Kidney (tissue), 14 donors: ENCODE measurements around the gene DYNC2H1. TPM values are rescaled to one million over a fixed set of nuclear protein-coding genes. Genes with fewer than 3 reads are reported as not detected.

Experiments used
- DNase-seq, 5 donors: peaks; one replicate each; pipeline ENCODE4 v3.0.0-alpha.2; 2013 to 2020
- FAIRE-seq: peaks from 2 replicates; lab custom pipeline; 2012; peaks lifted over from hg19 to GRCh38; lab: Jason Lieb, UNC
- H3K27ac ChIP-seq, 2 donors: one replicate each; pipeline ENCODE4 v1.7.0; 2013; ENCODE audit warnings: low read depth in 2 of 2, low read length in 2 of 2, inconsistent platforms in 1 of 2
- H3K27me3 ChIP-seq: one replicate; pipeline ENCODE4 v1.7.1; 2013; ENCODE audit warnings: low read length, inconsistent platforms; ENCODE audit not compliant: control insufficient read depth, insufficient read depth
- H3K36me3 ChIP-seq, 3 donors: one replicate each; pipeline versions ENCODE4 v1.7.0 to v1.7.1; 2013; ENCODE audit warnings: low read length in 3 of 3, control low read depth in 1 of 3, inconsistent platforms in 1 of 3; ENCODE audit not compliant: insufficient read depth in 3 of 3, control insufficient read depth in 2 of 3
- H3K4me1 ChIP-seq, 3 donors: one replicate each; pipeline versions ENCODE4 v1.7.0 to v1.7.1; 2013; ENCODE audit warnings: low read length in 3 of 3, inconsistent platforms in 1 of 3, low read depth in 1 of 3; ENCODE audit not compliant: control insufficient read depth in 2 of 3, insufficient read depth in 2 of 3
- H3K4me3 ChIP-seq, 3 donors: one replicate each; pipeline versions ENCODE4 v1.7.0 to v1.8.1; 2013; ENCODE audit warnings: low read length in 3 of 3, control low read depth in 1 of 3, inconsistent platforms in 1 of 3
- H3K9ac ChIP-seq, 3 donors: one replicate each; pipeline versions ENCODE4 v1.7.0 to v1.7.1; 2013; ENCODE audit warnings: low read length in 3 of 3, control low read depth in 1 of 3, inconsistent platforms in 1 of 3
- H3K9me3 ChIP-seq, 3 donors: one replicate each; pipeline versions ENCODE4 v1.7.0 to v1.7.1; 2013; ENCODE audit warnings: low read length in 3 of 3, control low read depth in 1 of 3, inconsistent platforms in 1 of 3; ENCODE audit not compliant: control insufficient read depth in 2 of 3, insufficient read depth in 1 of 3
- CTCF ChIP-seq: IDR thresholded peaks from 3 replicates; pipeline ENCODE4 v1.5.1; 2012; ENCODE audit warnings: mild to moderate bottlenecking, moderate library complexity, borderline replicate concordance; ENCODE audit not compliant: insufficient read depth; ENCODE audit errors: extremely low read depth
- intact Hi-C: fragments of 100-400 bp; cut with DNase I; formaldehyde crosslinking; loops from one replicate; pipeline ENCODE4 v1.11.1; 2022
- polyA plus RNA-seq: library from polyadenylated mRNA; stranded (reverse); fragments of 350-450 nt; fragmentation: Illumina TruSeq; extraction: RNeasy Lipid Tissue Mini Kit (QIAGEN cat#74804); gene quantifications from one replicate; pipeline ENCODE4 v1.2.3, GENCODE V29; 2014; ENCODE audit warnings: low read depth, low replicate concordance; ENCODE audit not compliant: insufficient read depth
- total RNA-seq: library from RNA; stranded (reverse); fragmentation: NEBNext Ultra II Directional; extraction: Animal tissue kit (Norgen Biotek cat#: 25700); gene quantifications from one replicate; pipeline ENCODE4 v1.2.1, GENCODE V29; 2021
- donor health status: control.
- donor health status: control.
- donor health status: control.
- donor health status: control.
- donor health status: control.
- donor health status: DM: yes; HTN: yes; CAD: no.
- donor health status: Normal renal cell carcinoma (clear cell type).

The DYNC2H1 gene
- total and polyA plus RNA-seq, 2 donors from 2014 or later: 13.5 to 30.9 TPM

- Histone ChIP-seq H3K4me1 (peaks cover 0 to 7% (median 3%) of the 10 kb centered on the region in 3 donors), H3K9ac (no peak overlapping the region), H3K36me3 (no peaks in the 10 kb centered on the region), H3K27me3 (peaks cover 3% of the 10 kb centered on the region), H3K4me3 (no peak overlapping the region), H3K9me3 (no peaks in the 10 kb centered on the region), H3K27ac (no peak overlapping the region)
- DNase-seq (no peak), FAIRE-seq (no peak)
- TF ChIP-seq CTCF: no peak
- intact Hi-C loops: no loop called here
Observed at GRCh38 chr11:103097279-103097678, 11.9 kb upstream of the DYNC2H1 start.

- Histone ChIP-seq H3K4me1 (no peaks in the 10 kb centered on the region), H3K36me3 (no peaks in the 10 kb centered on the region), H3K9ac (peak overlapping the region in 2 of 3 donors; percentile 79 to 98), H3K27me3 (no peaks in the 10 kb centered on the region), H3K9me3 (no peaks in the 10 kb centered on the region), H3K27ac (peak overlapping the region; percentile 40 to 68), H3K4me3 (peak overlapping the region; percentile 93 to 99 (median 99))
- no peak for TF ChIP-seq CTCF
- intact Hi-C loops: no loop called here
- FAIRE-seq (no peak), DNase-seq (peak in 4 of 5 donors; percentile 15 to 62 (median 44))
Observed at GRCh38 chr11:103109818-103110388, 677 bp downstream of the DYNC2H1 start.

GRCh38 chr11:103110391-103110790, 1.2 kb downstream of the DYNC2H1 start:
- H3K27me3 ChIP-seq: no peaks in the 10 kb centered on the region
- no peaks in the 10 kb centered on the region for H3K9me3 ChIP-seq
- intact Hi-C loops: no loop called here
- FAIRE-seq: no peak
- TF ChIP-seq CTCF: no peak
- H3K36me3 ChIP-seq: no peaks in the 10 kb centered on the region
- no peak overlapping the region for H3K27ac ChIP-seq
- no peaks in the 10 kb centered on the region for H3K4me1 ChIP-seq
- H3K4me3 ChIP-seq: peak overlapping the region in 1 of 3 donors; percentile 99
- H3K9ac ChIP-seq: no peak overlapping the region
- DNase-seq: peak in 2 of 5 donors; percentile 12 to 37

- H3K9me3 ChIP-seq: no peaks in the 10 kb centered on the region
- DNase-seq: no peak
- intact Hi-C loops: no loop called here
- TF ChIP-seq CTCF: no peak
- H3K27me3 ChIP-seq: no peaks in the 10 kb centered on the region
- H3K4me1 ChIP-seq: no peaks in the 10 kb centered on the region
- no peak overlapping the region for H3K9ac ChIP-seq
- H3K4me3 ChIP-seq: no peak overlapping the region
- H3K27ac ChIP-seq: no peak overlapping the region
- H3K36me3 ChIP-seq: no peaks in the 10 kb centered on the region
- no peak for FAIRE-seq
Observed at GRCh38 chr11:103111400-103111799, 2.2 kb downstream of the DYNC2H1 start.
